BLaER1 treated with 17β-estradiol and CSF1 and Interleukin-3, amounts not matched to agents 10 nM and 100 nM (cell line): ENCODE measurements around the gene HDAC9.

ENCODE experiments used
- H3K27ac ChIP-seq, 11 experiments: shearing (Covaris generic); formaldehyde crosslinking; 2 replicates each; pipeline ENCODE4 v1.8.1; 2022
- H3K27me3 ChIP-seq, 11 experiments: shearing (Covaris generic); formaldehyde crosslinking; 2 replicates each; pipeline ENCODE4 v1.8.1; 2022
- H3K36me3 ChIP-seq, 11 experiments: shearing (Covaris generic); formaldehyde crosslinking; 2 replicates each; pipeline ENCODE4 v1.8.1; 2022
- H3K4me1 ChIP-seq, 10 experiments: shearing (Covaris generic); formaldehyde crosslinking; 2 replicates each; pipeline ENCODE4 v1.8.1; 2022
- H3K4me2 ChIP-seq, 11 experiments: shearing (Covaris generic); formaldehyde crosslinking; 2 replicates each; pipeline ENCODE4 v1.8.1; 2022
- H3K4me3 ChIP-seq, 10 experiments: shearing (Covaris generic); formaldehyde crosslinking; 2 replicates each; pipeline ENCODE4 v1.8.1; 2022
- H3K9ac ChIP-seq, 11 experiments: shearing (Covaris generic); formaldehyde crosslinking; 2 replicates each; pipeline ENCODE4 v1.8.1; 2022
- H3K9me3 ChIP-seq, 11 experiments: shearing (Covaris generic); formaldehyde crosslinking; replicated peaks in 1 of 11; 2 replicates each; pipeline ENCODE4 v1.8.1; 2022
- H4K20me1 ChIP-seq, 11 experiments: shearing (Covaris generic); formaldehyde crosslinking; 2 replicates each; pipeline ENCODE4 v1.8.1; 2022
- Cebpa-rat ChIP-seq, 11 experiments: shearing (Covaris generic); IDR thresholded peaks; 2 replicates each; pipeline ENCODE4 v1.8.1; 2022

HDAC9 gene

GRCh38 chr7:18829858-18830285 lies 334.3 kb downstream of the HDAC9 start:
- Histone ChIP-seq H3K4me1 (peaks cover 7 to 41% (median 28%) of the 10 kb centered on the region in 10 experiments), H3K4me2 (peak overlapping the region in 8 of 11 experiments; percentile 24 to 68 (median 46); a peak in 14 of 22 replicates), H3K36me3 (no peaks in the 10 kb centered on the region), H3K27ac (peak overlapping the region in 7 of 11 experiments; percentile 39 to 62 (median 52); a peak in 13 of 22 replicates), H3K9ac (no peak overlapping the region), H3K9me3 (no peaks in the 10 kb centered on the region), H3K27me3 (no peaks in the 10 kb centered on the region), H3K4me3 (no peak overlapping the region), H4K20me1 (no peaks in the 10 kb centered on the region)
- peak in 7 of 11 experiments; percentile 7 to 83 (median 30); a peak in 5 of 22 replicates for TF ChIP-seq Cebpa-rat (IDR thresholded peaks at IDR 0.05)

DNA sequence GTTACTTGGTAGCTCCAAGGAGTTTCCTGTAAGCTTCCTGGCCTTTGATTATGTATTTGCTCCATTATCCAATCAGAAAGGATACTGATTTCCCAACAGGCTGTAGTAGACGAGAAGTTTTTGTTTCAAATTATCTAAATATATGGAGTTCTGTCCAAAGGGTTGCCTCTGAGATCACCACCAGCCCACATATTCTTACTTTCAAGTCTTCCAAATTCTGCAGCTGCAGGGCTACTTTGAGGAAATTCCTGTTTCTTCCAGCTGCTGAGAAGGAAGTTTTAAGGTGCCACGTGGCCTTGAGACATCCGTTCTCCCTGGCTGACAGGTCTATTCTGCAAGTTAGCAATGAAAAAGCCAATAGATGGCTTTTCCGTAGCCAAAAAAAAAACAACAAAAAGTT lies 335.9 kb downstream of the HDAC9 start:
- no peaks in the 10 kb centered on the region for H3K36me3 ChIP-seq
- no peak overlapping the region for H3K27ac ChIP-seq
- H3K4me1 ChIP-seq, result peaks cover 18 to 52% (median 39%) of the 10 kb centered on the region in 10 experiments
- no peaks in the 10 kb centered on the region for H3K27me3 ChIP-seq
- no peaks in the 10 kb centered on the region for H3K9me3 ChIP-seq
- H4K20me1 ChIP-seq, result no peaks in the 10 kb centered on the region
- H3K4me3 ChIP-seq, result no peak overlapping the region
- TF ChIP-seq Cebpa-rat (IDR thresholded peaks at IDR 0.05), result no peak
- H3K4me2 ChIP-seq, result peak overlapping the region in 3 of 11 experiments; percentile 9 to 30 (median 30); a peak in 3 of 22 replicates
- H3K9ac ChIP-seq, result no peak overlapping the region

- H3K4me2 ChIP-seq, result peak overlapping the region in 1 of 11 experiments; percentile 30; a peak in 1 of 22 replicates
- no peaks in the 10 kb centered on the region for H3K9me3 ChIP-seq
- no peak overlapping the region for H3K27ac ChIP-seq
- no peaks in the 10 kb centered on the region for H4K20me1 ChIP-seq
- H3K4me1 ChIP-seq, result peaks cover 18 to 52% (median 39%) of the 10 kb centered on the region in 10 experiments
- no peak overlapping the region for H3K4me3 ChIP-seq
- H3K9ac ChIP-seq, result no peak overlapping the region
- no peaks in the 10 kb centered on the region for H3K27me3 ChIP-seq
- no peaks in the 10 kb centered on the region for H3K36me3 ChIP-seq
- no peak for TF ChIP-seq Cebpa-rat (IDR thresholded peaks at IDR 0.05)
These were observed 336.4 kb downstream of the HDAC9 start for GRCh38 chr7:18831943-18832342.

DNA sequence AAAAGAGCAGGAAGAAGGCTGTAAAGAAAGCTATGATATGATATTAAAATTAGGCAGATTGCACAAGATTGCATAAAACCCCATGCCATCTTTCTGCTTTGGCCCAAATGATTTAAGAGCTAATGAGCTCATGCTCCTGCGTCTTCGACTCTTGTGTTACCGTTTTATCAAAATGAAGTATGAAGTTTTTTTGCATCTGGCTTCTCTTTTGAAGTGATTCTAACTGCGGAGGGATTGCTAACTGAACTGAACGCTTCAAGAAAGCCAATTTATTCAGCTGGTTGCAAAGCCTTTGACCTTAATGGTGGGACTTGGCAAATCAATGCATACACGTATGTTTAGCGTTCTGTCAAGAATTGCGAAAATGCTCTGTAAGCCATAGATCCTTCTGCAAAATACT lies 339.0 kb downstream of the HDAC9 start:
- H3K36me3 ChIP-seq, result no peaks in the 10 kb centered on the region
- peak overlapping the region in 7 of 11 experiments; percentile 2 to 53 (median 36); a peak in 9 of 22 replicates for H3K9ac ChIP-seq
- peak overlapping the region; percentile 62 to 80 (median 71) for H3K4me2 ChIP-seq
- TF ChIP-seq Cebpa-rat (IDR thresholded peaks at IDR 0.05), result peak in 2 of 11 experiments; percentile 7 to 33; a peak in 3 of 22 replicates
- no peaks in the 10 kb centered on the region for H3K27me3 ChIP-seq
- H3K9me3 ChIP-seq, result no peaks in the 10 kb centered on the region
- H3K4me3 ChIP-seq, result peak overlapping the region in 3 of 10 experiments; percentile 3 to 8 (median 4); a peak in 2 of 20 replicates
- peak overlapping the region; percentile 3 to 74 (median 60); a peak in 20 of 22 replicates for H3K27ac ChIP-seq
- H3K4me1 ChIP-seq, result peaks cover 18 to 41% (median 31%) of the 10 kb centered on the region in 10 experiments
- no peaks in the 10 kb centered on the region for H4K20me1 ChIP-seq

DNA sequence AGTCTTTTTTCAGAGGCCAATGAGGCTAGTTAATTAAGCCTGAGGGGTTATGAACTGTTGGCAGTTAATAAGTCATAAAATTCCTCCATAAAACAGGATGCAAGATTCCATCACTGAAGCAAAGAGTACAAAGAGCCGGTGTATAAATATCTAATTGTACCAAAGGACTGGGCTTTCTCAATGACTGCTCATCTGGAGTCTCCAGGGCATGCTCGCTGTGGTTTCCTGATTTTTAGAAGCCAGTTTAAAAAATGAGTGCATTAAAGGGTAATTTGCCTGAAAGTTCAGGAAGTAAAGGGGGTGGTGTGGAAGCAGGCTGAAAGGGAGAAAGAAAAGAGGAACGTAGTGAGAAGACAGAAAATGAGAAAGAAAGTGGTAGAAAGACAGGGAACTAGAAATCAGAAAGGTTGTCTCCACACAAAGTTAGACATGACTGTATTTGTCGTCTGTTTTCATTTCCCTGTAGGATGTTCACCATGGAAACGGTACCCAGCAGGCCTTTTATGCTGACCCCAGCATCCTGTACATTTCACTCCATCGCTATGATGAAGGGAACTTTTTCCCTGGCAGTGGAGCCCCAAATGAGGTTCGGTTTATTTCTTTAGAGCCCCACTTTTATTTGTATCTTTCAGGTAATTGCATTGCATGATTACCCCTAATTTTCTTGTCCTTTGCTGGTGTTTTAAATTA lies 339.6 kb downstream of the HDAC9 start:
- no peaks in the 10 kb centered on the region for H3K27me3 ChIP-seq
- TF ChIP-seq Cebpa-rat (IDR thresholded peaks at IDR 0.05), result no peak; a peak in 1 of 22 replicates
- peak overlapping the region in 7 of 10 experiments; percentile 3 to 35 (median 9); a peak in 7 of 20 replicates for H3K4me3 ChIP-seq
- no peaks in the 10 kb centered on the region for H3K36me3 ChIP-seq
- H4K20me1 ChIP-seq, result no peaks in the 10 kb centered on the region
- H3K9ac ChIP-seq, result peak overlapping the region in 10 of 11 experiments; percentile 2 to 53 (median 23); a peak in 12 of 22 replicates
- H3K27ac ChIP-seq, result peak overlapping the region; percentile 3 to 74 (median 60); a peak in 20 of 22 replicates
- no peaks in the 10 kb centered on the region for H3K9me3 ChIP-seq
- peak overlapping the region; percentile 62 to 80 (median 71) for H3K4me2 ChIP-seq
- H3K4me1 ChIP-seq, result peaks cover 18 to 35% (median 25%) of the 10 kb centered on the region in 10 experiments

- H3K4me1 ChIP-seq, result no peaks in the 10 kb centered on the region
- no peaks in the 10 kb centered on the region for H3K27me3 ChIP-seq
- no peak overlapping the region for H3K9ac ChIP-seq
- no peak for TF ChIP-seq Cebpa-rat (IDR thresholded peaks at IDR 0.05)
- no peak overlapping the region for H3K27ac ChIP-seq
- H4K20me1 ChIP-seq, result no peaks in the 10 kb centered on the region
- H3K36me3 ChIP-seq, result no peaks in the 10 kb centered on the region
- no peaks in the 10 kb centered on the region for H3K9me3 ChIP-seq
- H3K4me3 ChIP-seq, result no peak overlapping the region
- H3K4me2 ChIP-seq, result no peak overlapping the region
These were observed 348.4 kb downstream of the HDAC9 start for GRCh38 chr7:18843979-18844378.

DNA sequence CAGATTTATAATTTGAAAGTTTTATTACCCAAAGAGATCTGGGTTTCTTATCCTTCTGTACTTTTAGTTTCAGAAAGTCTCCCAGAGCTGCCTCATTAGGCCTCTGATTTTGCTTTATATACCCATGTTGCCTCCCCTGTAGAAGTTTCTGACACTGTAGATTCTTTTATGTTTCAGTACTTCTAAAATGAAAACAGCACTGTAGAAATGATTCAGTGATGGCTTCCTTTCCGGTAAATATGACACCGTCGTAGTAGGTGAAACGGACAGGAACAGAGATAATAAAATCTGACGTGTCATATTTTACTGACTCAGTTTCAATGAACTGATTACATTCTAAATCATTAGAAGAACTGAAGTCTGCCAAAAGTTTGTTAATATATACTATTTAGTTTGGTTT lies 349.2 kb downstream of the HDAC9 start:
- TF ChIP-seq Cebpa-rat (IDR thresholded peaks at IDR 0.05), result no peak
- no peaks in the 10 kb centered on the region for H4K20me1 ChIP-seq
- H3K27me3 ChIP-seq, result no peaks in the 10 kb centered on the region
- H3K27ac ChIP-seq, result no peak overlapping the region
- H3K9ac ChIP-seq, result no peak overlapping the region
- no peaks in the 10 kb centered on the region for H3K4me1 ChIP-seq
- H3K9me3 ChIP-seq, result no peaks in the 10 kb centered on the region
- H3K4me3 ChIP-seq, result no peak overlapping the region
- no peak overlapping the region for H3K4me2 ChIP-seq
- H3K36me3 ChIP-seq, result no peaks in the 10 kb centered on the region

- no peaks in the 10 kb centered on the region for H3K36me3 ChIP-seq
- no peaks in the 10 kb centered on the region for H3K9me3 ChIP-seq
- H3K4me2 ChIP-seq, result no peak overlapping the region
- no peak overlapping the region for H3K4me3 ChIP-seq
- no peaks in the 10 kb centered on the region for H4K20me1 ChIP-seq
- no peak for TF ChIP-seq Cebpa-rat (IDR thresholded peaks at IDR 0.05)
- H3K9ac ChIP-seq, result no peak overlapping the region
- no peaks in the 10 kb centered on the region for H3K4me1 ChIP-seq
- H3K27me3 ChIP-seq, result no peaks in the 10 kb centered on the region
- H3K27ac ChIP-seq, result no peak overlapping the region
These were observed 350.2 kb downstream of the HDAC9 start for GRCh38 chr7:18845700-18846099.

DNA sequence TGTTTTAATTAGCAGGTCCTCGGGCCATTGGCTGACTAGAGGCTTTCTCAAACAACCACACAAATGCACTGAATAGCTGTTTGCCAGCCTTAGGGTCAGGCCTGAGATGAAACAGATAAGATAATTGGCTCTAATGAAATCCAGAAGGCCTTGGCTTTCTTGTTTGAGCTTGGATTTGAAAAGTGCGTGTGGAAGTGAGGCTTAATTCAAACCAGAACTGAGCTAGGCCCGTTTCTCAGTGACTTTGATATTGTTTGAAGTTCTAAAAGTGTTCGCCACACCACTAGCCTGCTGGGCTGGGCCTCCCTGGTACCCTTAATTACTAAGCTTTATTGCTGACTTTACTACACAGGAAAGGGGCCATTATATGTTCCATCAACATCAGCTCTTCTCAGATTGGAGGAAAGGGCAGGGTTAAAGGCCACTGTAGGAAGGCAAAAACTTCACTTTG lies 351.2 kb downstream of the HDAC9 start:
- no peak overlapping the region for H3K4me3 ChIP-seq

More for the DNA sequence above, 351.2 kb downstream of the HDAC9 start:
- H3K9ac ChIP-seq, result no peak overlapping the region
- TF ChIP-seq Cebpa-rat (IDR thresholded peaks at IDR 0.05), result no peak
- H3K4me1 ChIP-seq, result no peaks in the 10 kb centered on the region
- H3K36me3 ChIP-seq, result no peaks in the 10 kb centered on the region
- H3K9me3 ChIP-seq, result no peaks in the 10 kb centered on the region
- H3K27me3 ChIP-seq, result no peaks in the 10 kb centered on the region
- H3K27ac ChIP-seq, result no peak overlapping the region
- H4K20me1 ChIP-seq, result no peaks in the 10 kb centered on the region
- H3K4me2 ChIP-seq, result no peak overlapping the region
